OCI-M2 (cell line): ENCODE measurements around the gene BCL2A1.
"Not testable (repeated sequence)": the region's sequence is repeated elsewhere in the genome, so short reads cannot be mapped to it uniquely, and the experiment has no call there.

ENCODE experiments used
- DNase-seq: peaks from one replicate; lab custom pipeline; 2025; ENCODE audit not compliant: unreplicated experiment; lab: John Stamatoyannopoulos, UW

The BCL2A1 gene

GRCh38 chr15:79926116-79926515, 44.9 kb downstream of the BCL2A1 start:
- DNase-seq, result not testable (repeated sequence)

- DNase-seq, result no peak
These were observed 46.6 kb downstream of the BCL2A1 start for GRCh38 chr15:79924379-79924778.

GRCh38 chr15:79923515-79924169, 47.4 kb downstream of the BCL2A1 start:
- peak; percentile 48 for DNase-seq

GRCh38 chr15:79923079-79923514, 47.9 kb downstream of the BCL2A1 start:
- DNase-seq, result no peak

- DNase-seq, result no peak
These were observed 48.4 kb downstream of the BCL2A1 start for GRCh38 chr15:79922512-79923078.

- DNase-seq, result no peak
These were observed 51.1 kb downstream of the BCL2A1 start for GRCh38 chr15:79919749-79920511.

- DNase-seq, result no peak
These were observed 51.8 kb downstream of the BCL2A1 start for GRCh38 chr15:79919090-79919748.

GRCh38 chr15:79918278-79918677, 52.7 kb downstream of the BCL2A1 start:
- DNase-seq, result no peak

- DNase-seq, result no peak
These were observed 54.4 kb downstream of the BCL2A1 start for GRCh38 chr15:79916502-79917132.

GRCh38 chr15:79915776-79916501, 55.1 kb downstream of the BCL2A1 start:
- DNase-seq, result not testable (repeated sequence)

GRCh38 chr15:79914728-79915127, 56.3 kb downstream of the BCL2A1 start:
- DNase-seq, result no peak
